Activated B cell treated with CpG ODN at 0.5 μM for 24 hours (primary cell): ENCODE data around the gene NRDC. TPM values are rescaled to one million over a fixed set of nuclear protein-coding genes. Genes with fewer than 3 reads are reported as not detected.
"Not testable (repeated sequence)": the region's sequence is repeated elsewhere in the genome, so short reads cannot be mapped to it uniquely, and the experiment has no call there.

Experiments
- ATAC-seq: fragments of 200-7000 bp; cut with Tn5 transposase; one replicate; pipeline ENCODE4 v1.10.0; 2021; ENCODE audit warnings: low read depth, mild to moderate bottlenecking, moderate library complexity
- CTCF ChIA-PET: fragments of 350-600 bp; sonication (Branson Sonifier 250); formaldehyde crosslinking; loops from one replicate; lab custom pipeline; 2021; ENCODE audit warnings: antibody characterized with exemption; lab: Charles Lee
- POLR2A ChIA-PET: fragments of 350-600 bp; sonication (Branson Sonifier 250); formaldehyde crosslinking; loops from one replicate; lab custom pipeline; 2021; ENCODE audit warnings: antibody characterized with exemption; lab: Charles Lee
- DNase-seq: peaks from one replicate; pipeline ENCODE4 v3.0.0; 2022
- H3K27ac Mint-ChIP-seq: one replicate; pipeline ENCODE4 v1.8.0; 2020; ENCODE audit warnings: mixed read lengths
- H3K27me3 Mint-ChIP-seq: one replicate; pipeline ENCODE4 v1.8.0; 2021; ENCODE audit warnings: mixed read lengths
- H3K36me3 Mint-ChIP-seq: one replicate; pipeline ENCODE4 v1.8.0; 2021; ENCODE audit warnings: low read depth, mixed read lengths
- H3K4me1 Mint-ChIP-seq: one replicate; pipeline ENCODE4 v1.8.0; 2021; ENCODE audit warnings: mixed read lengths
- H3K4me3 Mint-ChIP-seq: one replicate; pipeline ENCODE4 v1.8.0; 2020; ENCODE audit warnings: mild to moderate bottlenecking, mixed read lengths
- H3K9me3 Mint-ChIP-seq: one replicate; pipeline ENCODE4 v1.8.0; 2020; ENCODE audit warnings: mixed read lengths
- intact Hi-C: fragments of 100-400 bp; cut with micrococcal nuclease; formaldehyde crosslinking; loops from one replicate; pipeline ENCODE4 v1.15.1; 2024
- total RNA-seq: library from RNA; stranded (reverse); gene quantifications from 2 replicates; pipeline ENCODE4 v1.2.3, GENCODE V29; 2022
- TF ChIP-seq, protein P1 (sequence below): fragments of 200-600 bp; IDR thresholded peaks from one replicate; pipeline ENCODE4 v1.8.0; 2022; ENCODE audit warnings: antibody characterized with exemption, mild to moderate bottlenecking

NRDC gene
- total RNA-seq, 1 donor from 2014 or later = 162 TPM

DNA sequence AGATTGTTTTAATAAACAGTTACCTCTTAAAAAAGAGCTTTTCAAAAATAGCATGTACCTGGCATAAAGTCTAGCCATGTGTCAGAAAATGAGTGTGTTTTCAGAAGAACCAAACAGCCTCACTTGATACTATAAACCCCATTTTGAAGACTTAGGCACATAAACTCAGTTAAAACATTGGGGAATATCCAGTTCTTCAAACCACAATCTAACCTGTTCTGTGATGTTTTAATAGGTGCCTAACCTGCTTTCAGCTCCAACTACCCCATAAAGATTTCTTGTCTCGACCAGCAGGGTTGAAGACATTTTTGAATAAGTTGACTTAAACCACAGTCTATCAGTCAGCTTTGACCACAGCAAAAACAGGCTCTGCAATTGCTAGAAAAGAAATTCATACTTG, 41.3 kb downstream of the NRDC start:
- DNase-seq (no peak), ATAC-seq (no peak)
- no peak overlapping the region for H3K27ac Mint-ChIP-seq
- no peaks in the 10 kb centered on the region for H3K27me3 Mint-ChIP-seq
- H3K9me3 Mint-ChIP-seq = no peaks in the 10 kb centered on the region
- no peak overlapping the region for H3K4me3 Mint-ChIP-seq
- H3K4me1 Mint-ChIP-seq = peaks cover 2% of the 10 kb centered on the region
- intact Hi-C loops = no loop called here
- H3K36me3 Mint-ChIP-seq = peaks cover 51% of the 10 kb centered on the region
- ChIA-PET CTCF (no interaction called here), POLR2A (no interaction called here)
- TF ChIP-seq, protein P1, sequence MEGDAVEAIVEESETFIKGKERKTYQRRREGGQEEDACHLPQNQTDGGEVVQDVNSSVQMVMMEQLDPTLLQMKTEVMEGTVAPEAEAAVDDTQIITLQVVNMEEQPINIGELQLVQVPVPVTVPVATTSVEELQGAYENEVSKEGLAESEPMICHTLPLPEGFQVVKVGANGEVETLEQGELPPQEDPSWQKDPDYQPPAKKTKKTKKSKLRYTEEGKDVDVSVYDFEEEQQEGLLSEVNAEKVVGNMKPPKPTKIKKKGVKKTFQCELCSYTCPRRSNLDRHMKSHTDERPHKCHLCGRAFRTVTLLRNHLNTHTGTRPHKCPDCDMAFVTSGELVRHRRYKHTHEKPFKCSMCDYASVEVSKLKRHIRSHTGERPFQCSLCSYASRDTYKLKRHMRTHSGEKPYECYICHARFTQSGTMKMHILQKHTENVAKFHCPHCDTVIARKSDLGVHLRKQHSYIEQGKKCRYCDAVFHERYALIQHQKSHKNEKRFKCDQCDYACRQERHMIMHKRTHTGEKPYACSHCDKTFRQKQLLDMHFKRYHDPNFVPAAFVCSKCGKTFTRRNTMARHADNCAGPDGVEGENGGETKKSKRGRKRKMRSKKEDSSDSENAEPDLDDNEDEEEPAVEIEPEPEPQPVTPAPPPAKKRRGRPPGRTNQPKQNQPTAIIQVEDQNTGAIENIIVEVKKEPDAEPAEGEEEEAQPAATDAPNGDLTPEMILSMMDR = no peak

DNA sequence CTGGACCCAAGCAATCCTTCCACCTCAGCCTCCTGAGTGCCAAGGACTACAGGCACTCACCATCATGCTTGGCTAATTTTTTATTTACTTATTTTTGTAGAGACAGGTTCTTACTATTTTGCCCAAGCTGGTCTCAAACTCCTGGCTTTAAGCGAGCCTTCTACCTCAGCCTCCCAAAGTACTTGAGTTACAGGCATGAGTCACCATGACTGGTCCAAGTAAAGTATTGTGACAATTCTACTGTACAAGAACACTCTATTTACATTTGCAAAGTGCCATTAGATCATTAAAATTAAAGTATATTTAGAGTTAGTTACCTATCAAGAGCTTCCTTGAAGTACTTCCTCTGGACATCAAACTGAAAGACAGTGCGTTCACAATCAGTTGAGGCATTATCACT, 44.8 kb downstream of the NRDC start:
- Mint-ChIP-seq H3K4me1 (no peaks in the 10 kb centered on the region), H3K27ac (no peak overlapping the region), H3K36me3 (peaks cover 55% of the 10 kb centered on the region), H3K4me3 (no peak overlapping the region), H3K27me3 (no peaks in the 10 kb centered on the region), H3K9me3 (no peaks in the 10 kb centered on the region)
- TF ChIP-seq, protein P1 = no peak
- no peak for ATAC-seq
- intact Hi-C loops = loop anchor here (2.0 kb wide), 1 partner anchor 29 kb away; no protein-coding TSS in a partner anchor
- POLR2A ChIA-PET = no interaction called here
- DNase-seq = no peak
- CTCF ChIA-PET = no interaction called here

- intact Hi-C loops = no loop called here
- no peak overlapping the region for H3K4me3 Mint-ChIP-seq
- CTCF ChIA-PET = no interaction called here
- no peaks in the 10 kb centered on the region for H3K4me1 Mint-ChIP-seq
- no peak for ATAC-seq
- H3K27ac Mint-ChIP-seq = no peak overlapping the region
- no peak for DNase-seq
- H3K9me3 Mint-ChIP-seq = no peaks in the 10 kb centered on the region
- no peaks in the 10 kb centered on the region for H3K27me3 Mint-ChIP-seq
- POLR2A ChIA-PET = no interaction called here
- peaks cover 61% of the 10 kb centered on the region for H3K36me3 Mint-ChIP-seq
- TF ChIP-seq, protein P1 = no peak
Measured at GRCh38 chr1:51829058-51829457, 49.5 kb downstream of the NRDC start.

- H3K36me3 Mint-ChIP-seq = peaks cover 63% of the 10 kb centered on the region
- TF ChIP-seq, protein P1 = no peak
- ATAC-seq = no peak
- H3K27me3 Mint-ChIP-seq = no peaks in the 10 kb centered on the region
- DNase-seq = no peak
- ChIA-PET CTCF (no interaction called here), POLR2A (no interaction called here)
- intact Hi-C loops = loop anchor here (5.0 kb wide), 1 partner anchor 57 kb away; the partner anchor contains the start of gene NRDC
- no peak overlapping the region for H3K27ac Mint-ChIP-seq
- H3K4me3 Mint-ChIP-seq = no peak overlapping the region
- no peaks in the 10 kb centered on the region for H3K9me3 Mint-ChIP-seq
- no peaks in the 10 kb centered on the region for H3K4me1 Mint-ChIP-seq
Measured at GRCh38 chr1:51819810-51820209, 58.7 kb downstream of the NRDC start.

- H3K9me3 Mint-ChIP-seq, ATAC-seq, H3K27me3 Mint-ChIP-seq, POLR2A ChIA-PET, H3K4me1 Mint-ChIP-seq, H3K27ac Mint-ChIP-seq, DNase-seq, CTCF ChIA-PET, H3K4me3 Mint-ChIP-seq: not testable (repeated sequence)
- H3K36me3 Mint-ChIP-seq = peaks cover 65% of the 10 kb centered on the region
- intact Hi-C loops = loop anchor here (5.0 kb wide), 1 partner anchor 58 kb away; the partner anchor contains the start of gene NRDC
Measured at GRCh38 chr1:51819021-51819420, 59.5 kb downstream of the NRDC start.

- no peak for ATAC-seq
- CTCF ChIA-PET = no interaction called here
- DNase-seq = no peak
- peaks cover 7% of the 10 kb centered on the region for H3K4me1 Mint-ChIP-seq
- no peaks in the 10 kb centered on the region for H3K9me3 Mint-ChIP-seq
- TF ChIP-seq, protein P1 = no peak
- H3K27ac Mint-ChIP-seq = no peak overlapping the region
- no peak overlapping the region for H3K4me3 Mint-ChIP-seq
- POLR2A ChIA-PET = no interaction called here
- H3K36me3 Mint-ChIP-seq = peaks cover 70% of the 10 kb centered on the region
- H3K27me3 Mint-ChIP-seq = no peaks in the 10 kb centered on the region
- intact Hi-C loops = loop anchor here (5.0 kb wide), 1 partner anchor 59 kb away; the partner anchor contains the start of gene NRDC
Measured at GRCh38 chr1:51818487-51818886, 60.0 kb downstream of the NRDC start.
